HepG2 (cell line): ENCODE results near the gene DIP2C. TPM values are rescaled to one million over a fixed set of nuclear protein-coding genes. Genes with fewer than 3 reads are reported as not detected.

ENCODE experiments used
- ATAC-seq: fragments of 200-7000 bp; cut with Tn5 transposase; 3 replicates; pipeline ENCODE4 v1.9.1; 2020; ENCODE audit warnings: mild to moderate bottlenecking, moderate library complexity
- BruUV-seq: library from RNA; stranded (reverse); fragments of 400-500 nt; replicated peaks from 2 replicates; lab custom pipeline; 2021; lab: Mats Ljungman, UMichigan
- CTCF ChIA-PET: fragments of 300-600 bp; formaldehyde crosslinking; extraction: SDS; loops from one replicate; lab custom pipeline; 2021; ENCODE audit warnings: low total read pairs, inconsistent platforms, low intra/inter-chr PET ratio; lab: Yijun Ruan, JAX
- POLR2A ChIA-PET: fragments of 350-600 bp; sonication (Branson Sonifier 250); formaldehyde crosslinking; loops from one replicate; lab custom pipeline; 2020; ENCODE audit warnings: antibody characterized with exemption, inconsistent platforms; lab: Yijun Ruan, JAX
- DNase-seq: peaks from one replicate; pipeline ENCODE4 v3.0.0-alpha.2; 2015; ENCODE audit warnings: low spot score
- FAIRE-seq: peaks from 3 replicates; lab custom pipeline; 2011; peaks lifted over from hg19 to GRCh38; lab: Jason Lieb, UNC
- H2AFZ ChIP-seq: one replicate; pipeline ENCODE4 v1.6.1; 2011; ENCODE audit warnings: low read length, inconsistent platforms
- H3K27ac ChIP-seq: fragments of 300-600 bp; 3 replicates; pipeline ENCODE4 v1.8.0; 2011; ENCODE audit warnings: mixed run types, mild to moderate bottlenecking, mixed read lengths, low read length, inconsistent platforms; ENCODE audit not compliant: insufficient read depth; ENCODE audit errors: extremely low read length
- H3K27me3 ChIP-seq, 2 experiments: fragments of 200-600 bp in 1 of 2; 2 replicates in 1 of 2; 3 replicates in 1 of 2; pipeline versions ENCODE4 v1.6.0 to v1.8.0; 2011; ENCODE audit warnings: low read length in 2 of 2, mild to moderate bottlenecking in 2 of 2, moderate library complexity in 2 of 2, inconsistent platforms in 1 of 2; ENCODE audit not compliant: insufficient read depth in 2 of 2, control insufficient read depth in 1 of 2
- H3K36me3 ChIP-seq, 2 experiments: fragments of 200-600 bp in 1 of 2; replicated peaks in 1 of 2; 2 replicates in 1 of 2; 3 replicates in 1 of 2; pipeline versions ENCODE4 v1.5.1 to v1.8.0; 2011; ENCODE audit warnings: low read length in 2 of 2, inconsistent platforms in 1 of 2; ENCODE audit not compliant: insufficient read depth in 2 of 2, control insufficient read depth in 1 of 2
- H3K4me1 ChIP-seq: 2 replicates; pipeline ENCODE4 v1.5.1; 2012; ENCODE audit warnings: low read length, inconsistent platforms; ENCODE audit not compliant: insufficient read depth
- H3K4me2 ChIP-seq: 2 replicates; pipeline ENCODE4 v1.6.0; 2011; ENCODE audit warnings: low read depth, low read length, inconsistent platforms
- H3K4me3 ChIP-seq, 3 experiments: fragments of 200-600 bp in 1 of 3; sonication (generic), shearing (Covaris generic) in 1 of 3; replicated peaks in 1 of 3; 2 replicates each; pipeline ENCODE4 v1.5.1; 2011 to 2016; ENCODE audit warnings: low read length in 3 of 3, inconsistent platforms in 2 of 3, low read depth in 2 of 3, mild to moderate bottlenecking in 2 of 3, control low read depth in 1 of 3, mixed read lengths in 1 of 3; ENCODE audit not compliant: insufficient read depth in 1 of 3
- H3K79me2 ChIP-seq: one replicate; pipeline ENCODE4 v1.6.1; 2011; ENCODE audit warnings: low read length, inconsistent platforms; ENCODE audit not compliant: insufficient read depth
- H3K9ac ChIP-seq: 2 replicates; pipeline ENCODE4 v1.6.0; 2011; ENCODE audit warnings: mild to moderate bottlenecking, low read depth, low read length, inconsistent platforms; ENCODE audit not compliant: insufficient read depth
- H3K9me3 ChIP-seq: 2 replicates; pipeline ENCODE4 v1.5.1; 2012; ENCODE audit warnings: mild to moderate bottlenecking, low read length
- H4K20me1 ChIP-seq: 2 replicates; pipeline ENCODE4 v1.6.0; 2011; ENCODE audit warnings: inconsistent platforms, mild to moderate bottlenecking, low read length, moderate library complexity; ENCODE audit not compliant: insufficient read depth
- BCL6 ChIP-seq: IDR thresholded peaks from 2 replicates; pipeline ENCODE4 v1.6.1; 2016; ENCODE audit warnings: missing genetic modification reagents, missing compliant biosample characterization
- FOXJ3 ChIP-seq: sonication (generic); formaldehyde crosslinking; IDR thresholded peaks from 2 replicates; pipeline ENCODE4 v1.4.0; 2020; ENCODE audit warnings: missing genetic modification reagents, mild to moderate bottlenecking, borderline replicate concordance
- FOXK2 ChIP-seq: fragments of 450-650 bp; IDR thresholded peaks from 2 replicates; pipeline ENCODE4 v1.6.1; 2016
- HNF4G ChIP-seq, 2 experiments: sonication (generic) in 1 of 2; formaldehyde crosslinking in 1 of 2; IDR thresholded peaks; 2 replicates each; pipeline versions ENCODE4 v1.4.0 to v1.6.1; 2011 to 2020; ENCODE audit warnings: borderline replicate concordance in 2 of 2, low read depth in 2 of 2, mild to moderate bottlenecking in 2 of 2, low read length in 1 of 2, missing genetic modification reagents in 1 of 2, moderate library complexity in 1 of 2
- ZNF703 ChIP-seq: sonication (generic); formaldehyde crosslinking; IDR thresholded peaks from 2 replicates; pipeline ENCODE4 v1.5.1; 2020; ENCODE audit warnings: missing genetic modification reagents, mild to moderate bottlenecking, moderate library complexity, borderline replicate concordance
- ZNF782 ChIP-seq: sonication (generic); formaldehyde crosslinking; IDR thresholded peaks from 2 replicates; pipeline ENCODE4 v1.4.0; 2020; ENCODE audit warnings: missing genetic modification reagents, mild to moderate bottlenecking, borderline replicate concordance
- ZSCAN25 ChIP-seq: sonication (generic); formaldehyde crosslinking; IDR thresholded peaks from 2 replicates; pipeline ENCODE4 v1.8.0; 2022; ENCODE audit warnings: mild to moderate bottlenecking, missing genetic modification reagents
- ZSCAN29 ChIP-seq: sonication (generic); formaldehyde crosslinking; conservative IDR thresholded peaks from 2 replicates; pipeline ENCODE4 v1.4.0; 2020; ENCODE audit warnings: mild to moderate bottlenecking, missing genetic modification reagents
- WGBS: methylation state at CpG from one replicate; pipeline ENCODE4 v1.1.6; 2017; ENCODE audit warnings: low lambda C conversion rate; 5-methylcytosine and 5-hydroxymethylcytosine counted together
- in situ Hi-C: cut with HindIII; loops from 2 replicates; pipeline ENCODE4 v1.10.0; 2017; ENCODE audit warnings: low pct_unique_long_range_greater_than_20kb; ENCODE audit not compliant: extremely low pct_ligation_motif_present
- intact Hi-C: fragments of 100-400 bp; cut with micrococcal nuclease; formaldehyde crosslinking; loops from one replicate; pipeline ENCODE4 v1.10.0; 2022; ENCODE audit not compliant: unreplicated experiment
- polyA plus RNA-seq, 8 experiments: library from polyadenylated mRNA; depleted of rRNA in 3 of 8; stranded (reverse) in 7 of 8; unstranded in 1 of 8; fragments of >200 nt; fragmentation: Illumina TruSeq in 4 of 8; extraction: Trizol in 4 of 8; gene quantifications; 2 replicates each; pipeline versions ENCODE4 v1.2.1 to v1.2.3, GENCODE V29; 2011 to 2016; ENCODE audit warnings: low read depth in 4 of 8, missing spikeins in 1 of 8, mixed read lengths in 1 of 8; ENCODE audit not compliant: insufficient read depth in 1 of 8
- total RNA-seq, 5 experiments: library from RNA; depleted of rRNA; stranded (reverse); fragments of >200 nt; fragmentation: Illumina TruSeq; extraction: Trizol; gene quantifications; 2 replicates each; pipeline ENCODE4 v1.2.3, GENCODE V29; 2016; ENCODE audit warnings: low read depth in 1 of 5
- TF ChIP-seq, protein P1 (sequence below): fragments of 450-650 bp; IDR thresholded peaks from 2 replicates; pipeline ENCODE4 v1.6.1; 2017

The DIP2C gene
- total and polyA plus RNA-seq, 2 of the 13 experiments (the other 11 are each of a cell fraction or from before 2014, with no cell fraction given) = 2.2 to 2.7 TPM

GRCh38 chr10:550665-551372 lies 138.6 kb downstream of the DIP2C start:
- H3K4me3 ChIP-seq = no peak overlapping the region
- in situ Hi-C loops (no loop called here), intact Hi-C loops (no loop called here)
- H3K4me1 ChIP-seq = no peaks in the 10 kb centered on the region
- H3K36me3 ChIP-seq = no peaks in the 10 kb centered on the region
- POLR2A ChIA-PET = no interaction called here
- FAIRE-seq (no peak), ATAC-seq (no peak), DNase-seq (no peak)
- H3K27me3 ChIP-seq = no peaks in the 10 kb centered on the region
- 89% methylated on average over 8 of the region's 20 CpGs for WGBS
- BruUV-seq = no TSS peak
- CTCF ChIA-PET = no interaction called here
- no peak overlapping the region for H3K4me2 ChIP-seq
- no peak overlapping the region for H3K9ac ChIP-seq
- no peak overlapping the region for H2AFZ ChIP-seq
- H3K79me2 ChIP-seq = no peaks in the 10 kb centered on the region
- H3K27ac ChIP-seq = no peak overlapping the region
- TF ChIP-seq FOXK2 (no peak), ZSCAN29 (CRISPR knock-in tag) (no peak), ZNF703 (CRISPR knock-in tag) (no peak), ZNF782 (CRISPR knock-in tag) (no peak), BCL6 (CRISPR knock-in tag) (no peak), ZSCAN25 (CRISPR knock-in tag) (no peak), HNF4G (IDR thresholded peaks at IDR 0.05; ENCODE audit: borderline replicate concordance, low read depth, low read length) (no peak), HNF4G (CRISPR knock-in tag; IDR thresholded peaks at IDR 0.05; ENCODE audit: borderline replicate concordance, low read depth) (no peak), FOXJ3 (CRISPR knock-in tag) (no peak)
- TF ChIP-seq, protein P1, sequence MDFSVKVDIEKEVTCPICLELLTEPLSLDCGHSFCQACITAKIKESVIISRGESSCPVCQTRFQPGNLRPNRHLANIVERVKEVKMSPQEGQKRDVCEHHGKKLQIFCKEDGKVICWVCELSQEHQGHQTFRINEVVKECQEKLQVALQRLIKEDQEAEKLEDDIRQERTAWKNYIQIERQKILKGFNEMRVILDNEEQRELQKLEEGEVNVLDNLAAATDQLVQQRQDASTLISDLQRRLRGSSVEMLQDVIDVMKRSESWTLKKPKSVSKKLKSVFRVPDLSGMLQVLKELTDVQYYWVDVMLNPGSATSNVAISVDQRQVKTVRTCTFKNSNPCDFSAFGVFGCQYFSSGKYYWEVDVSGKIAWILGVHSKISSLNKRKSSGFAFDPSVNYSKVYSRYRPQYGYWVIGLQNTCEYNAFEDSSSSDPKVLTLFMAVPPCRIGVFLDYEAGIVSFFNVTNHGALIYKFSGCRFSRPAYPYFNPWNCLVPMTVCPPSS = no peak
- H3K9me3 ChIP-seq = no peaks in the 10 kb centered on the region
- H4K20me1 ChIP-seq = no peaks in the 10 kb centered on the region
